H1 (cell line): Measurements from ENCODE around the gene IFT20. TPM values are rescaled to one million over a fixed set of nuclear protein-coding genes. Genes with fewer than 3 reads are reported as not detected.

Experiments used
- polyA plus RNA-seq, 7 experiments: library from polyadenylated mRNA; depleted of rRNA in 3 of 7; stranded (reverse) in 5 of 7; unstranded in 2 of 7; fragments of >200 nt in 5 of 7; fragments of 200-250 nt in 2 of 7; gene quantifications; 1 replicate in 5 of 7; 2 replicates in 1 of 7; 4 replicates in 1 of 7; pipeline versions ENCODE4 v1.2.1 to v1.2.3, GENCODE V29; 2011 to 2013; ENCODE audit warnings: missing spikeins in 2 of 7, mixed read lengths in 2 of 7
- total RNA-seq: library from RNA; stranded (reverse); fragmentation: NEBNext Ultra II Directional; extraction: Animal tissue kit (Norgen Biotek cat#: 25700); gene quantifications from 2 replicates; pipeline ENCODE4 v1.2.1, GENCODE V29; 2021
- TF ChIP-seq, protein P1 (sequence below): fragments of 300-600 bp; sonication (generic); IDR thresholded peaks from 2 replicates; pipeline ENCODE4 v1.7.1; 2012; ENCODE audit warnings: low read length, moderate library complexity, mild to moderate bottlenecking, inconsistent platforms; ENCODE audit not compliant: insufficient replicate concordance

Gene IFT20
- total and polyA plus RNA-seq, 2 of the 8 experiments (the other 6 are each of a cell fraction or from before 2014, with no cell fraction given) = 9.0 to 21.0 TPM

- TF ChIP-seq, protein P1, sequence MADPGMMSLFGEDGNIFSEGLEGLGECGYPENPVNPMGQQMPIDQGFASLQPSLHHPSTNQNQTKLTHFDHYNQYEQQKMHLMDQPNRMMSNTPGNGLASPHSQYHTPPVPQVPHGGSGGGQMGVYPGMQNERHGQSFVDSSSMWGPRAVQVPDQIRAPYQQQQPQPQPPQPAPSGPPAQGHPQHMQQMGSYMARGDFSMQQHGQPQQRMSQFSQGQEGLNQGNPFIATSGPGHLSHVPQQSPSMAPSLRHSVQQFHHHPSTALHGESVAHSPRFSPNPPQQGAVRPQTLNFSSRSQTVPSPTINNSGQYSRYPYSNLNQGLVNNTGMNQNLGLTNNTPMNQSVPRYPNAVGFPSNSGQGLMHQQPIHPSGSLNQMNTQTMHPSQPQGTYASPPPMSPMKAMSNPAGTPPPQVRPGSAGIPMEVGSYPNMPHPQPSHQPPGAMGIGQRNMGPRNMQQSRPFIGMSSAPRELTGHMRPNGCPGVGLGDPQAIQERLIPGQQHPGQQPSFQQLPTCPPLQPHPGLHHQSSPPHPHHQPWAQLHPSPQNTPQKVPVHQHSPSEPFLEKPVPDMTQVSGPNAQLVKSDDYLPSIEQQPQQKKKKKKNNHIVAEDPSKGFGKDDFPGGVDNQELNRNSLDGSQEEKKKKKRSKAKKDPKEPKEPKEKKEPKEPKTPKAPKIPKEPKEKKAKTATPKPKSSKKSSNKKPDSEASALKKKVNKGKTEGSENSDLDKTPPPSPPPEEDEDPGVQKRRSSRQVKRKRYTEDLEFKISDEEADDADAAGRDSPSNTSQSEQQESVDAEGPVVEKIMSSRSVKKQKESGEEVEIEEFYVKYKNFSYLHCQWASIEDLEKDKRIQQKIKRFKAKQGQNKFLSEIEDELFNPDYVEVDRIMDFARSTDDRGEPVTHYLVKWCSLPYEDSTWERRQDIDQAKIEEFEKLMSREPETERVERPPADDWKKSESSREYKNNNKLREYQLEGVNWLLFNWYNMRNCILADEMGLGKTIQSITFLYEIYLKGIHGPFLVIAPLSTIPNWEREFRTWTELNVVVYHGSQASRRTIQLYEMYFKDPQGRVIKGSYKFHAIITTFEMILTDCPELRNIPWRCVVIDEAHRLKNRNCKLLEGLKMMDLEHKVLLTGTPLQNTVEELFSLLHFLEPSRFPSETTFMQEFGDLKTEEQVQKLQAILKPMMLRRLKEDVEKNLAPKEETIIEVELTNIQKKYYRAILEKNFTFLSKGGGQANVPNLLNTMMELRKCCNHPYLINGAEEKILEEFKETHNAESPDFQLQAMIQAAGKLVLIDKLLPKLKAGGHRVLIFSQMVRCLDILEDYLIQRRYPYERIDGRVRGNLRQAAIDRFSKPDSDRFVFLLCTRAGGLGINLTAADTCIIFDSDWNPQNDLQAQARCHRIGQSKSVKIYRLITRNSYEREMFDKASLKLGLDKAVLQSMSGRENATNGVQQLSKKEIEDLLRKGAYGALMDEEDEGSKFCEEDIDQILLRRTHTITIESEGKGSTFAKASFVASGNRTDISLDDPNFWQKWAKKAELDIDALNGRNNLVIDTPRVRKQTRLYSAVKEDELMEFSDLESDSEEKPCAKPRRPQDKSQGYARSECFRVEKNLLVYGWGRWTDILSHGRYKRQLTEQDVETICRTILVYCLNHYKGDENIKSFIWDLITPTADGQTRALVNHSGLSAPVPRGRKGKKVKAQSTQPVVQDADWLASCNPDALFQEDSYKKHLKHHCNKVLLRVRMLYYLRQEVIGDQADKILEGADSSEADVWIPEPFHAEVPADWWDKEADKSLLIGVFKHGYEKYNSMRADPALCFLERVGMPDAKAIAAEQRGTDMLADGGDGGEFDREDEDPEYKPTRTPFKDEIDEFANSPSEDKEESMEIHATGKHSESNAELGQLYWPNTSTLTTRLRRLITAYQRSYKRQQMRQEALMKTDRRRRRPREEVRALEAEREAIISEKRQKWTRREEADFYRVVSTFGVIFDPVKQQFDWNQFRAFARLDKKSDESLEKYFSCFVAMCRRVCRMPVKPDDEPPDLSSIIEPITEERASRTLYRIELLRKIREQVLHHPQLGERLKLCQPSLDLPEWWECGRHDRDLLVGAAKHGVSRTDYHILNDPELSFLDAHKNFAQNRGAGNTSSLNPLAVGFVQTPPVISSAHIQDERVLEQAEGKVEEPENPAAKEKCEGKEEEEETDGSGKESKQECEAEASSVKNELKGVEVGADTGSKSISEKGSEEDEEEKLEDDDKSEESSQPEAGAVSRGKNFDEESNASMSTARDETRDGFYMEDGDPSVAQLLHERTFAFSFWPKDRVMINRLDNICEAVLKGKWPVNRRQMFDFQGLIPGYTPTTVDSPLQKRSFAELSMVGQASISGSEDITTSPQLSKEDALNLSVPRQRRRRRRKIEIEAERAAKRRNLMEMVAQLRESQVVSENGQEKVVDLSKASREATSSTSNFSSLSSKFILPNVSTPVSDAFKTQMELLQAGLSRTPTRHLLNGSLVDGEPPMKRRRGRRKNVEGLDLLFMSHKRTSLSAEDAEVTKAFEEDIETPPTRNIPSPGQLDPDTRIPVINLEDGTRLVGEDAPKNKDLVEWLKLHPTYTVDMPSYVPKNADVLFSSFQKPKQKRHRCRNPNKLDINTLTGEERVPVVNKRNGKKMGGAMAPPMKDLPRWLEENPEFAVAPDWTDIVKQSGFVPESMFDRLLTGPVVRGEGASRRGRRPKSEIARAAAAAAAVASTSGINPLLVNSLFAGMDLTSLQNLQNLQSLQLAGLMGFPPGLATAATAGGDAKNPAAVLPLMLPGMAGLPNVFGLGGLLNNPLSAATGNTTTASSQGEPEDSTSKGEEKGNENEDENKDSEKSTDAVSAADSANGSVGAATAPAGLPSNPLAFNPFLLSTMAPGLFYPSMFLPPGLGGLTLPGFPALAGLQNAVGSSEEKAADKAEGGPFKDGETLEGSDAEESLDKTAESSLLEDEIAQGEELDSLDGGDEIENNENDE = no peak
These were observed 36.8 kb downstream of the IFT20 start (continued) for GRCh38 chr17:28298449-28298848.
